PC-3 (cell line): ENCODE measurements around the gene CXXC5. TPM values are rescaled to one million over a fixed set of nuclear protein-coding genes. Genes with fewer than 3 reads are reported as not detected.
A peak's percentile ranks its signal among the peaks of the same experiment; 100 is the strongest.

Source experiments
- ATAC-seq: fragments of 200-7000 bp; cut with Tn5 transposase; 2 replicates; pipeline ENCODE4 v1.9.1; 2020; ENCODE audit warnings: mild to moderate bottlenecking, moderate library complexity
- BruUV-seq: library from RNA; stranded (reverse); fragments of 400-500 nt; replicated peaks from 2 replicates; lab custom pipeline; 2021; lab: Mats Ljungman, UMichigan
- CTCF ChIA-PET: fragments of 300-600 bp; sonication (Branson Sonifier 250); formaldehyde crosslinking; loops from one replicate; lab custom pipeline; 2022; ENCODE audit warnings: antibody characterized with exemption; lab: Charles Lee
- POLR2A ChIA-PET: fragments of 300-600 bp; sonication (Branson Sonifier 250); formaldehyde crosslinking; loops from one replicate; lab custom pipeline; 2022; ENCODE audit warnings: antibody characterized with exemption; ENCODE audit not compliant: unreplicated experiment; lab: Charles Lee
- DNase-seq: peaks from one replicate; pipeline ENCODE4 v3.0.0-alpha.2; 2015
- H2AFZ ChIP-seq: fragments of 300-600 bp; sonication (generic); 2 replicates; pipeline ENCODE4 v1.6.0; 2016; ENCODE audit warnings: antibody characterized with exemption, low read length
- H3F3A ChIP-seq: fragments of 300-600 bp; sonication (generic); one replicate; pipeline ENCODE4 v1.6.0; 2017; ENCODE audit warnings: antibody characterized with exemption, low read length, control low read depth, mild to moderate bottlenecking; ENCODE audit not compliant: unreplicated experiment
- H3K27ac ChIP-seq: fragments of 300-600 bp; sonication (generic); 2 replicates; pipeline ENCODE4 v1.5.1; 2016; ENCODE audit warnings: mild to moderate bottlenecking, low read length
- H3K27me3 ChIP-seq: fragments of 300-600 bp; sonication (generic); 2 replicates; pipeline ENCODE4 v1.6.1; 2016; ENCODE audit warnings: low read length, mixed read lengths
- H3K36me3 ChIP-seq: fragments of 300-600 bp; sonication (generic); 2 replicates; pipeline ENCODE4 v1.6.1; 2016; ENCODE audit warnings: low read depth, mixed run types, low read length, mixed read lengths
- H3K4me1 ChIP-seq: fragments of 300-600 bp; sonication (generic); 2 replicates; pipeline ENCODE4 v1.5.1; 2016; ENCODE audit warnings: low read length; ENCODE audit not compliant: insufficient read depth
- H3K4me2 ChIP-seq: fragments of 300-600 bp; sonication (generic); 2 replicates; pipeline ENCODE4 v1.6.0; 2016; ENCODE audit warnings: low read length
- H3K4me3 ChIP-seq: fragments of 300-600 bp; sonication (generic); 2 replicates; pipeline ENCODE4 v1.5.1; 2016; ENCODE audit warnings: mild to moderate bottlenecking, low read length, mixed read lengths
- H3K79me2 ChIP-seq: fragments of 300-600 bp; sonication (generic); 2 replicates; pipeline ENCODE4 v1.6.1; 2017; ENCODE audit warnings: low read length, mixed read lengths
- H3K9ac ChIP-seq: fragments of 300-600 bp; sonication (generic); 2 replicates; pipeline ENCODE4 v1.6.0; 2016; ENCODE audit warnings: mild to moderate bottlenecking, low read length
- H3K9me2 ChIP-seq: fragments of 300-600 bp; sonication (generic); replicated peaks from 2 replicates; pipeline ENCODE4 v1.6.1; 2016; ENCODE audit warnings: mixed run types, low read length, mixed read lengths
- H3K9me3 ChIP-seq: fragments of 300-600 bp; sonication (generic); 2 replicates; pipeline ENCODE4 v1.6.1; 2016; ENCODE audit warnings: low read length, mixed read lengths
- H4K20me1 ChIP-seq: fragments of 300-600 bp; sonication (generic); 2 replicates; pipeline ENCODE4 v1.6.1; 2016; ENCODE audit warnings: low read length, mixed read lengths
- EZH2 ChIP-seq: fragments of 300-600 bp; sonication (generic); IDR thresholded peaks from one replicate; pipeline ENCODE4 v1.6.1; 2017; ENCODE audit warnings: antibody characterized with exemption, mild to moderate bottlenecking, low read length; ENCODE audit not compliant: unreplicated experiment
- EZH2phosphoT487 ChIP-seq: fragments of 300-600 bp; sonication (generic); IDR thresholded peaks from 2 replicates; pipeline ENCODE4 v1.6.1; 2018; ENCODE audit warnings: mild to moderate bottlenecking, antibody characterized with exemption, low read length, borderline replicate concordance
- intact Hi-C: fragments of 100-400 bp; cut with micrococcal nuclease; formaldehyde crosslinking; loops from 2 replicates; pipeline ENCODE4 v1.9.0; 2023
- total RNA-seq: library from RNA; depleted of rRNA; stranded (reverse); fragments of >200 nt; gene quantifications from 2 replicates; pipeline ENCODE4 v1.2.3, GENCODE V29; 2014
- TF ChIP-seq, protein P1 (sequence below): fragments of 300-600 bp; sonication (generic); conservative IDR thresholded peaks from 2 replicates; pipeline ENCODE4 v1.5.1; 2017; ENCODE audit warnings: antibody characterized with exemption, low read depth, mild to moderate bottlenecking, low read length

The CXXC5 gene
- total RNA-seq, 1 experiment from 2014 or later: 31.1 TPM

GRCh38 chr5:139668064-139668880 is 20.1 kb downstream of the CXXC5 start:
- Histone ChIP-seq H3K9me3 (no peaks in the 10 kb centered on the region), H2AFZ (peak overlapping the region; percentile 86), H3K27me3 (no peaks in the 10 kb centered on the region), H3K4me1 (peaks cover 14% of the 10 kb centered on the region), H3K4me3 (peak overlapping the region; percentile 63), H3K36me3 (no peaks in the 10 kb centered on the region), H3K9ac (peak overlapping the region; percentile 84), H3K4me2 (peak overlapping the region; percentile 95), H3K9me2 (no peaks in the 10 kb centered on the region), H3K27ac (peak overlapping the region; percentile 39), H3K79me2 (peaks cover 17% of the 10 kb centered on the region), H3F3A (no peaks in the 10 kb centered on the region), H4K20me1 (no peaks in the 10 kb centered on the region)
- intact Hi-C loops: no loop called here
- CTCF ChIA-PET: interaction anchor here (0.6 kb wide), 1 partner anchor 20 kb away, joined by 5 read pairs; no protein-coding TSS in a partner anchor
- POLR2A ChIA-PET: interaction anchor here (0.7 kb wide), 1 partner anchor 20 kb away, joined by 8 read pairs; the partner anchor contains the start of gene CXXC5
- DNase-seq: peak; percentile 43
- no TSS peak for BruUV-seq
- no peak for TF ChIP-seq EZH2
- TF ChIP-seq, protein P1, sequence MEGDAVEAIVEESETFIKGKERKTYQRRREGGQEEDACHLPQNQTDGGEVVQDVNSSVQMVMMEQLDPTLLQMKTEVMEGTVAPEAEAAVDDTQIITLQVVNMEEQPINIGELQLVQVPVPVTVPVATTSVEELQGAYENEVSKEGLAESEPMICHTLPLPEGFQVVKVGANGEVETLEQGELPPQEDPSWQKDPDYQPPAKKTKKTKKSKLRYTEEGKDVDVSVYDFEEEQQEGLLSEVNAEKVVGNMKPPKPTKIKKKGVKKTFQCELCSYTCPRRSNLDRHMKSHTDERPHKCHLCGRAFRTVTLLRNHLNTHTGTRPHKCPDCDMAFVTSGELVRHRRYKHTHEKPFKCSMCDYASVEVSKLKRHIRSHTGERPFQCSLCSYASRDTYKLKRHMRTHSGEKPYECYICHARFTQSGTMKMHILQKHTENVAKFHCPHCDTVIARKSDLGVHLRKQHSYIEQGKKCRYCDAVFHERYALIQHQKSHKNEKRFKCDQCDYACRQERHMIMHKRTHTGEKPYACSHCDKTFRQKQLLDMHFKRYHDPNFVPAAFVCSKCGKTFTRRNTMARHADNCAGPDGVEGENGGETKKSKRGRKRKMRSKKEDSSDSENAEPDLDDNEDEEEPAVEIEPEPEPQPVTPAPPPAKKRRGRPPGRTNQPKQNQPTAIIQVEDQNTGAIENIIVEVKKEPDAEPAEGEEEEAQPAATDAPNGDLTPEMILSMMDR: no peak
- no peak for TF ChIP-seq EZH2phosphoT487
- ATAC-seq: peak; percentile 78

GRCh38 chr5:139668924-139669661 is 20.9 kb downstream of the CXXC5 start:
- peaks cover 11% of the 10 kb centered on the region for H3K79me2 ChIP-seq
- H3K4me1 ChIP-seq: peaks cover 14% of the 10 kb centered on the region

DNA sequence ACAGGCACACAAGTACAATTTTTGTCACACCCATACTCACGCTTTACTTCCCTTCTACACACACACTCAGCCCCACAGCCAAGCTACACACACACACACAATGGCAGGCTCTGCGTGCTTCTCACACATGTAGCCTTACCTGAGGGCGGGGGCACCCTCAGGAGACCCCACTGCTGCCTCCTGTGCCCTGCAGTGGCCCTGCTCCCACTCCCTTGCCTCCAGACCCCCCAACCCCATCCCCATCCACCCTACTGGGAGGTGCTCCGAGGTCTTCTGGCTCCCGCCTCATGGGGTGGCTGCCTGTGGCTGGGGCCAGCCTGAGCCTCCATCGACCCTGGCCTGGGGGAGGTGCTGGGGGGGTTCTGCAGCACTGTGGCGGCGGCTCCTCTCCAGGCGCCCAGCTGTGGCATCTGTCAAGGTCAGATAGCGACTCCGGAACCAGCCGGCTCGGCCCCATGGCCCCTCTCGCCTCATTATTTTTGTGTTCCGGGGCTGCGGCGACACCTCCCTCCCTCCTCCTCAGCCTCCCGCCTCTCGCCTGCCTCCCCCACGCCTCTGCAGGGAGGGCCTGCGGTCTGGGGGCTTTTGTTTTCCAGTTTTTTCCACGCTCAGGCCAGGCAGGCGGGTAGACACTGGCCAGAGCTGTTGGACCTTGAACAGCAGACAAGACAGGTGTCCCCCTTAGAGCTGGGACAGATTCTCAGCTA is 21.7 kb downstream of the CXXC5 start:
- Histone ChIP-seq H3K36me3 (no peaks in the 10 kb centered on the region), H3K79me2 (peaks cover 11% of the 10 kb centered on the region), H3K4me1 (peaks cover 14% of the 10 kb centered on the region), H3K27ac (no peak overlapping the region), H4K20me1 (no peaks in the 10 kb centered on the region), H3K9me3 (no peaks in the 10 kb centered on the region), H3F3A (no peaks in the 10 kb centered on the region), H3K4me3 (no peak overlapping the region), H3K27me3 (no peaks in the 10 kb centered on the region), H2AFZ (no peak overlapping the region), H3K4me2 (no peak overlapping the region), H3K9me2 (no peaks in the 10 kb centered on the region), H3K9ac (no peak overlapping the region)
- intact Hi-C loops: no loop called here
- no peak for ATAC-seq
- ChIA-PET POLR2A (no interaction called here), CTCF (no interaction called here)
- TF ChIP-seq EZH2phosphoT487: no peak
- TF ChIP-seq, protein P1: no peak
- no peak for TF ChIP-seq EZH2
- no peak for DNase-seq
- BruUV-seq: no TSS peak

More at GRCh38 chr5:139668924-139669661, 20.9 kb downstream of the CXXC5 start:
- H3F3A ChIP-seq: no peaks in the 10 kb centered on the region
- no peaks in the 10 kb centered on the region for H3K9me3 ChIP-seq
- intact Hi-C loops: no loop called here
- peak overlapping the region; percentile 63; the same call in 1 of the 2 replicates for H3K4me3 ChIP-seq
- no peak overlapping the region for H3K27ac ChIP-seq
- H3K4me2 ChIP-seq: peak overlapping the region; percentile 95
- ATAC-seq (no peak), DNase-seq (no peak)
- ChIA-PET CTCF (interaction anchor here (0.6 kb wide), 1 partner anchor 21 kb away, joined by 5 read pairs; no protein-coding TSS in a partner anchor), POLR2A (no interaction called here)
- no peaks in the 10 kb centered on the region for H3K36me3 ChIP-seq
- TF ChIP-seq EZH2: no peak
- no peaks in the 10 kb centered on the region for H3K27me3 ChIP-seq
- BruUV-seq: no TSS peak
- H3K9me2 ChIP-seq: no peaks in the 10 kb centered on the region
- H2AFZ ChIP-seq: peak overlapping the region; percentile 86
- H3K9ac ChIP-seq: peak overlapping the region; percentile 84
- H4K20me1 ChIP-seq: no peaks in the 10 kb centered on the region
